HEK293 (cell line): ENCODE data around the gene NXF3.

Experiments used
- AEBP2 ChIP-seq: fragments of 450-650 bp; formaldehyde crosslinking; IDR thresholded peaks from 2 replicates; pipeline ENCODE4 v1.5.1; 2016; ENCODE audit warnings: missing biosample characterization, missing genetic modification characterization, borderline replicate concordance
- EGR2 ChIP-seq: fragments of 450-650 bp; formaldehyde crosslinking; IDR thresholded peaks from 2 replicates; pipeline ENCODE4 v1.5.1; 2016; ENCODE audit warnings: low read depth, missing biosample characterization, missing genetic modification characterization
- GLI2 ChIP-seq: fragments of 450-650 bp; formaldehyde crosslinking; IDR thresholded peaks from 2 replicates; pipeline ENCODE4; 2017; ENCODE audit warnings: missing biosample characterization, missing genetic modification characterization, low read depth, borderline replicate concordance
- HOXA7 ChIP-seq: sonication (generic); formaldehyde crosslinking; IDR thresholded peaks from 2 replicates; pipeline ENCODE4 v1.8.1; 2022; ENCODE audit warnings: missing genetic modification reagents, borderline replicate concordance
- KLF7 ChIP-seq: fragments of 450-650 bp; formaldehyde crosslinking; IDR thresholded peaks from 2 replicates; pipeline ENCODE4 v1.5.1; 2016; ENCODE audit warnings: missing biosample characterization, missing genetic modification characterization, borderline replicate concordance
- KLF8 ChIP-seq: fragments of 450-650 bp; formaldehyde crosslinking; IDR thresholded peaks from 2 replicates; pipeline ENCODE4 v1.5.1; 2016; ENCODE audit warnings: missing biosample characterization, missing genetic modification characterization
- OVOL3 ChIP-seq: fragments of 450-650 bp; formaldehyde crosslinking; IDR thresholded peaks from 2 replicates; pipeline ENCODE4 v1.5.1; 2016; ENCODE audit warnings: missing biosample characterization, missing genetic modification characterization
- TCF7L2 ChIP-seq: IDR thresholded peaks from 2 replicates; pipeline ENCODE4 v1.6.1; 2011; ENCODE audit warnings: low read depth, mild to moderate bottlenecking, inconsistent platforms, low read length, moderate library complexity, borderline replicate concordance
- ZBTB8A ChIP-seq: fragments of 450-650 bp; formaldehyde crosslinking; IDR thresholded peaks from 2 replicates; pipeline ENCODE4 v1.5.1; 2016; ENCODE audit warnings: missing biosample characterization, missing genetic modification characterization
- ZFHX2 ChIP-seq: fragments of 450-650 bp; formaldehyde crosslinking; conservative IDR thresholded peaks from 2 replicates; pipeline ENCODE4 v1.5.1; 2016; ENCODE audit warnings: missing biosample characterization, missing genetic modification characterization
- ZFP3 ChIP-seq: fragments of 450-650 bp; formaldehyde crosslinking; IDR thresholded peaks from 2 replicates; pipeline ENCODE4 v1.5.1; 2016; ENCODE audit warnings: low read depth, missing biosample characterization, missing genetic modification characterization
- ZFP37 ChIP-seq: fragments of 450-650 bp; formaldehyde crosslinking; IDR thresholded peaks from 2 replicates; pipeline ENCODE4 v1.5.1; 2016; ENCODE audit warnings: missing biosample characterization, missing genetic modification characterization
- ZFP69B ChIP-seq: fragments of 450-650 bp; formaldehyde crosslinking; IDR thresholded peaks from 2 replicates; pipeline ENCODE4 v1.5.1; 2016; ENCODE audit warnings: missing biosample characterization, missing genetic modification characterization
- ZNF121 ChIP-seq: fragments of 450-650 bp; formaldehyde crosslinking; IDR thresholded peaks from 2 replicates; pipeline ENCODE4 v1.5.1; 2016; ENCODE audit warnings: missing biosample characterization, missing genetic modification characterization
- ZNF138 ChIP-seq: fragments of 450-650 bp; formaldehyde crosslinking; IDR thresholded peaks from 2 replicates; pipeline ENCODE4 v1.5.1; 2016; ENCODE audit warnings: missing biosample characterization, missing genetic modification characterization, borderline replicate concordance
- ZNF140 ChIP-seq: fragments of 450-650 bp; formaldehyde crosslinking; IDR thresholded peaks from 2 replicates; pipeline ENCODE4 v1.5.1; 2016; ENCODE audit warnings: missing biosample characterization, missing genetic modification characterization
- ZNF174 ChIP-seq: fragments of 450-650 bp; formaldehyde crosslinking; IDR thresholded peaks from 2 replicates; pipeline ENCODE4 v1.5.0; 2017; ENCODE audit warnings: missing biosample characterization, mild to moderate bottlenecking, missing genetic modification characterization
- ZNF175 ChIP-seq: fragments of 450-650 bp; formaldehyde crosslinking; IDR thresholded peaks from 2 replicates; pipeline ENCODE4 v1.5.1; 2016; ENCODE audit warnings: missing biosample characterization, missing genetic modification characterization
- ZNF221 ChIP-seq: fragments of 450-650 bp; formaldehyde crosslinking; IDR thresholded peaks from 2 replicates; pipeline ENCODE4 v1.5.1; 2017; ENCODE audit warnings: missing biosample characterization, missing genetic modification characterization, borderline replicate concordance
- ZNF26 ChIP-seq: fragments of 450-650 bp; formaldehyde crosslinking; IDR thresholded peaks from 2 replicates; pipeline ENCODE4 v1.5.1; 2016; ENCODE audit warnings: missing biosample characterization, missing genetic modification characterization
- ZNF280C ChIP-seq: fragments of 450-650 bp; formaldehyde crosslinking; IDR thresholded peaks from 2 replicates; pipeline ENCODE4 v1.5.1; 2016; ENCODE audit warnings: missing biosample characterization, missing genetic modification characterization
- ZNF292 ChIP-seq: fragments of 450-650 bp; formaldehyde crosslinking; IDR thresholded peaks from 2 replicates; pipeline ENCODE4 v1.5.1; 2016; ENCODE audit warnings: low read depth, missing biosample characterization, missing genetic modification characterization, borderline replicate concordance
- ZNF311 ChIP-seq: fragments of 450-650 bp; formaldehyde crosslinking; IDR thresholded peaks from 2 replicates; pipeline ENCODE4 v1.5.1; 2017; ENCODE audit warnings: missing biosample characterization, missing genetic modification characterization, borderline replicate concordance
- ZNF366 ChIP-seq: fragments of 450-650 bp; formaldehyde crosslinking; conservative IDR thresholded peaks from 2 replicates; pipeline ENCODE4 v1.5.1; 2016; ENCODE audit warnings: missing biosample characterization, missing genetic modification characterization
- ZNF391 ChIP-seq: fragments of 450-650 bp; formaldehyde crosslinking; IDR thresholded peaks from 2 replicates; pipeline ENCODE4 v1.5.1; 2016; ENCODE audit warnings: low read depth, missing biosample characterization, missing genetic modification characterization, borderline replicate concordance
- ZNF416 ChIP-seq: fragments of 450-650 bp; formaldehyde crosslinking; IDR thresholded peaks from 2 replicates; pipeline ENCODE4 v1.5.1; 2016; ENCODE audit warnings: missing biosample characterization, missing genetic modification characterization
- ZNF529 ChIP-seq: fragments of 450-650 bp; formaldehyde crosslinking; IDR thresholded peaks from 2 replicates; pipeline ENCODE4 v1.5.1; 2017; ENCODE audit warnings: missing genetic modification characterization, missing biosample characterization; ENCODE audit not compliant: insufficient replicate concordance
- ZNF530 ChIP-seq: fragments of 450-650 bp; formaldehyde crosslinking; IDR thresholded peaks from 2 replicates; pipeline ENCODE4 v1.5.1; 2016; ENCODE audit warnings: low read depth, missing biosample characterization, missing genetic modification characterization
- ZNF544 ChIP-seq: fragments of 450-650 bp; formaldehyde crosslinking; IDR thresholded peaks from 2 replicates; pipeline ENCODE4 v1.5.0; 2017; ENCODE audit warnings: missing biosample characterization, missing genetic modification characterization
- ZNF548 ChIP-seq: fragments of 450-650 bp; formaldehyde crosslinking; IDR thresholded peaks from 2 replicates; pipeline ENCODE4 v1.5.1; 2016; ENCODE audit warnings: missing biosample characterization, missing genetic modification characterization
- ZNF549 ChIP-seq: fragments of 450-650 bp; IDR thresholded peaks from 2 replicates; pipeline ENCODE4 v1.5.1; 2018; ENCODE audit warnings: missing biosample characterization, missing genetic modification characterization, mild to moderate bottlenecking, inconsistent platforms, moderate library complexity
- ZNF555 ChIP-seq: fragments of 450-650 bp; formaldehyde crosslinking; conservative IDR thresholded peaks from 2 replicates; pipeline ENCODE4 v1.5.1; 2017; ENCODE audit warnings: missing biosample characterization, mild to moderate bottlenecking, missing genetic modification characterization, inconsistent platforms
- ZNF560 ChIP-seq: fragments of 450-650 bp; formaldehyde crosslinking; IDR thresholded peaks from 2 replicates; pipeline ENCODE4 v1.5.1; 2017; ENCODE audit warnings: missing biosample characterization, missing genetic modification characterization, borderline replicate concordance
- ZNF561 ChIP-seq: fragments of 450-650 bp; IDR thresholded peaks from 2 replicates; pipeline ENCODE4 v1.5.1; 2018; ENCODE audit warnings: missing biosample characterization, missing genetic modification characterization, borderline replicate concordance
- ZNF629 ChIP-seq: fragments of 450-650 bp; formaldehyde crosslinking; IDR thresholded peaks from 2 replicates; pipeline ENCODE4 v1.5.1; 2017; ENCODE audit warnings: missing biosample characterization, missing genetic modification characterization
- ZNF768 ChIP-seq: fragments of 450-650 bp; formaldehyde crosslinking; IDR thresholded peaks from 2 replicates; pipeline ENCODE4 v1.5.1; 2018; ENCODE audit warnings: missing biosample characterization, mild to moderate bottlenecking, missing genetic modification characterization
- ZNF776 ChIP-seq: fragments of 450-650 bp; formaldehyde crosslinking; IDR thresholded peaks from 2 replicates; pipeline ENCODE4 v1.5.0; 2017; ENCODE audit warnings: missing biosample characterization, missing genetic modification characterization, borderline replicate concordance
- ZNF777 ChIP-seq: fragments of 450-650 bp; formaldehyde crosslinking; IDR thresholded peaks from 2 replicates; pipeline ENCODE4 v1.5.1; 2017; ENCODE audit warnings: missing biosample characterization, missing genetic modification characterization, borderline replicate concordance
- ZNF837 ChIP-seq: fragments of 450-650 bp; formaldehyde crosslinking; IDR thresholded peaks from 2 replicates; pipeline ENCODE4 v1.5.1; 2016; ENCODE audit warnings: missing biosample characterization, missing genetic modification characterization

NXF3 gene

GRCh38 chrX:103063918-103064434 lies 29.0 kb downstream of the NXF3 start, which contains the start of gene BEX1 (continued):
- no peak for TF ChIP-seq KLF8 (tag by site-specific recombination)
- no peak for TF ChIP-seq ZNF391
- TF ChIP-seq ZNF26 (tag by site-specific recombination), result no peak
- no peak for TF ChIP-seq ZFHX2 (tag by site-specific recombination)
- TF ChIP-seq ZNF561 (tag by site-specific recombination), result no peak
- no peak for TF ChIP-seq ZNF292 (tag by site-specific recombination)
- TF ChIP-seq ZFP37 (tag by site-specific recombination), result no peak
- no peak for TF ChIP-seq ZNF555 (tag by site-specific recombination)
- no peak for TF ChIP-seq ZNF548
- TF ChIP-seq OVOL3 (tag by site-specific recombination), result no peak
- no peak for TF ChIP-seq ZNF140 (tag by site-specific recombination)
- no peak for TF ChIP-seq KLF7
- no peak for TF ChIP-seq GLI2 (tag by site-specific recombination)
- TF ChIP-seq ZFP3, result no peak
- TF ChIP-seq ZNF777, result no peak
- no peak for TF ChIP-seq ZNF776 (tag by site-specific recombination)
- no peak for TF ChIP-seq ZNF549 (tag by site-specific recombination)
- no peak for TF ChIP-seq ZNF560
- no peak for TF ChIP-seq ZNF768 (tag by site-specific recombination)
- TF ChIP-seq ZNF366 (tag by site-specific recombination), result 0 out of 2 replicates have a peak, but pooled peaks have one; percentile 31
- no peak for TF ChIP-seq TCF7L2
- TF ChIP-seq ZNF174 (tag by site-specific recombination), result no peak
- no peak for TF ChIP-seq ZNF221 (tag by site-specific recombination)
- TF ChIP-seq ZNF138 (tag by site-specific recombination), result no peak
- TF ChIP-seq ZNF544 (tag by site-specific recombination), result no peak
- no peak for TF ChIP-seq ZNF530 (tag by site-specific recombination)
- no peak for TF ChIP-seq AEBP2 (tag by site-specific recombination)
- no peak for TF ChIP-seq ZNF837 (tag by site-specific recombination)
- TF ChIP-seq ZNF416 (tag by site-specific recombination), result no peak
- no peak for TF ChIP-seq ZBTB8A
- TF ChIP-seq ZNF121, result no peak
- peak; percentile 75 for TF ChIP-seq ZFP69B
- TF ChIP-seq EGR2 (tag by site-specific recombination), result no peak
- TF ChIP-seq ZNF311 (tag by site-specific recombination), result no peak
- no peak for TF ChIP-seq ZNF280C (tag by site-specific recombination)
- no peak for TF ChIP-seq ZNF529 (tag by site-specific recombination)
- TF ChIP-seq ZNF175 (tag by site-specific recombination), result no peak
- TF ChIP-seq ZNF629 (tag by site-specific recombination), result peak; percentile 90
- TF ChIP-seq HOXA7 (CRISPR knock-in tag), result no peak
